Endothelial cell of umbilical vein (primary cell): ENCODE measurements around the gene SLF2. TPM values are rescaled to one million over a fixed set of nuclear protein-coding genes. Genes with fewer than 3 reads are reported as not detected.

Source experiments
- BruUV-seq: library from RNA; stranded (reverse); fragments of 400-500 nt; replicated peaks from 2 replicates; lab custom pipeline; 2021; lab: Mats Ljungman, UMichigan
- CTCF ChIA-PET: fragments of 300-600, 350-600 bp; sonication (Branson Sonifier 250); formaldehyde crosslinking; loops from one replicate; lab custom pipeline; 2021; ENCODE audit warnings: antibody characterized with exemption, inconsistent platforms; lab: Charles Lee
- POLR2A ChIA-PET: fragments of 300-600, 350-600 bp; sonication (Branson Sonifier 250); formaldehyde crosslinking; loops from one replicate; lab custom pipeline; 2021; ENCODE audit warnings: antibody characterized with exemption, inconsistent platforms; lab: Charles Lee
- DNase-seq: peaks from one replicate; pipeline ENCODE4 v3.0.0-alpha.2; 2011; ENCODE audit warnings: low read depth, low spot score
- FAIRE-seq: peaks from 2 replicates; lab custom pipeline; 2011; peaks lifted over from hg19 to GRCh38; lab: Jason Lieb, UNC
- H2AFZ ChIP-seq: 2 replicates; pipeline ENCODE4 v1.6.0; 2012; ENCODE audit warnings: low read depth, low read length, control low read depth, inconsistent platforms
- H3K27ac ChIP-seq: 2 replicates; pipeline ENCODE4 v1.5.1; 2011; ENCODE audit warnings: low read depth, mild to moderate bottlenecking, control low read depth, low read length, moderate library complexity; ENCODE audit not compliant: insufficient read depth
- H3K27me3 ChIP-seq, 2 experiments: 2 replicates each; pipeline versions ENCODE4 v1.6.0 to v1.6.1; 2011; ENCODE audit warnings: low read length in 2 of 2, mixed read lengths in 1 of 2; ENCODE audit not compliant: control insufficient read depth in 2 of 2, insufficient read depth in 2 of 2
- H3K36me3 ChIP-seq, 2 experiments: 2 replicates in 1 of 2; 3 replicates in 1 of 2; pipeline ENCODE4 v1.5.1; 2011; ENCODE audit warnings: low read length in 2 of 2, mild to moderate bottlenecking in 1 of 2, moderate library complexity in 1 of 2; ENCODE audit not compliant: control insufficient read depth in 2 of 2, insufficient read depth in 2 of 2; ENCODE audit errors: extremely low read depth in 1 of 2
- H3K4me1 ChIP-seq: 3 replicates; pipeline ENCODE4 v1.5.1; 2011; ENCODE audit warnings: mild to moderate bottlenecking, low read length; ENCODE audit not compliant: control insufficient read depth, insufficient read depth; ENCODE audit errors: extremely low read depth
- H3K4me2 ChIP-seq: 2 replicates; pipeline ENCODE4 v1.6.1; 2011; ENCODE audit warnings: low read length, control low read depth, mixed read lengths; ENCODE audit not compliant: insufficient read depth
- H3K4me3 ChIP-seq, 3 experiments: fragments of 200-600 bp in 1 of 3; sonication (generic), shearing (Covaris generic) in 1 of 3; replicated peaks in 1 of 3; 2 replicates each; pipeline ENCODE4 v1.5.1; 2011 to 2016; ENCODE audit warnings: control low read depth in 3 of 3, low read length in 3 of 3, mild to moderate bottlenecking in 2 of 3, inconsistent platforms in 1 of 3, low read depth in 1 of 3, moderate library complexity in 1 of 3; ENCODE audit not compliant: insufficient read depth in 1 of 3
- H3K79me2 ChIP-seq: 2 replicates; pipeline ENCODE4 v1.6.0; 2012; ENCODE audit warnings: low read length, inconsistent platforms; ENCODE audit not compliant: control insufficient read depth, insufficient read depth
- H3K9ac ChIP-seq: replicated peaks from 2 replicates; pipeline ENCODE3; 2011; ENCODE audit warnings: low read length, control low read depth; ENCODE audit not compliant: insufficient read depth; ENCODE audit errors: extremely low read depth
- H3K9me1 ChIP-seq: replicated peaks from 3 replicates; pipeline ENCODE4 v1.6.0; 2011; ENCODE audit warnings: mild to moderate bottlenecking, low read length; ENCODE audit not compliant: control insufficient read depth, insufficient read depth; ENCODE audit errors: extremely low read depth
- H3K9me3 ChIP-seq: replicated peaks from 2 replicates; pipeline ENCODE4 v1.5.1; 2012; ENCODE audit warnings: low read length, inconsistent platforms; ENCODE audit not compliant: control insufficient read depth, insufficient read depth
- H4K20me1 ChIP-seq: replicated peaks from 2 replicates; pipeline ENCODE3; 2011; ENCODE audit warnings: mild to moderate bottlenecking, low read length; ENCODE audit not compliant: control insufficient read depth, insufficient read depth; ENCODE audit errors: extremely low read depth
- FOS ChIP-seq: IDR thresholded peaks from 2 replicates; pipeline ENCODE4 v1.6.1; 2011; ENCODE audit warnings: mild to moderate bottlenecking, low read length, moderate library complexity, borderline replicate concordance; ENCODE audit not compliant: insufficient read depth
- MAX ChIP-seq: IDR thresholded peaks from 2 replicates; pipeline ENCODE4 v1.6.1; 2011; ENCODE audit not compliant: insufficient read depth, insufficient read length
- MYC ChIP-seq: IDR thresholded peaks from one replicate; pipeline ENCODE4 v1.6.1; 2011; ENCODE audit warnings: mild to moderate bottlenecking, low read depth, low read length
- dilution Hi-C: fragments of 300-500 bp; cut with MboI; formaldehyde crosslinking; loops from one replicate; pipeline ENCODE4 v1.15.0; 2019; ENCODE audit warnings: low sequenced_read_pairs; ENCODE audit not compliant: extremely low pct_ligation_motif_present
- intact Hi-C: fragments of 100-400 bp; cut with micrococcal nuclease; formaldehyde crosslinking; loops from one replicate; pipeline ENCODE4 v1.10.0; 2022
- polyA plus RNA-seq, 4 experiments: library from polyadenylated mRNA; depleted of rRNA in 3 of 4; stranded (reverse) in 3 of 4; unstranded in 1 of 4; fragments of >200 nt; gene quantifications; 2 replicates each; pipeline versions ENCODE4 v1.2.1 to v1.2.3, GENCODE V29; 2011 to 2012; ENCODE audit warnings: missing spikeins in 1 of 4
- total RNA-seq: library from RNA; stranded (reverse); gene quantifications from 2 replicates; pipeline ENCODE4 v1.2.3, GENCODE V29; 2021
- TF ChIP-seq, protein P1 (sequence below), 2 donors: IDR thresholded peaks; 1 replicate in 1 of 2; 2 replicates in 1 of 2; pipeline ENCODE4 v1.5.1; 2011; ENCODE audit warnings: low read length in 2 of 2, mild to moderate bottlenecking in 2 of 2, moderate library complexity in 2 of 2, control low read depth in 1 of 2, inconsistent platforms in 1 of 2, low read depth in 1 of 2; ENCODE audit not compliant: insufficient read depth in 1 of 2; ENCODE audit errors: extremely low read depth in 1 of 2

SLF2 gene
- total and polyA plus RNA-seq, 2 donors (not counting 3 experiments of a cell fraction or from before 2014, with no cell fraction given): 7.5 to 35.5 TPM

GRCh38 chr10:100993986-100994708 is 81.4 kb downstream of the SLF2 start:
- H3K27ac ChIP-seq: no peak overlapping the region
- no peak overlapping the region for H3K4me3 ChIP-seq
- dilution Hi-C loops (no loop called here), intact Hi-C loops (loop anchor here (1.0 kb wide), 1 partner anchor 19 kb away; no protein-coding TSS in a partner anchor)
- no peak overlapping the region for H3K4me2 ChIP-seq
- FAIRE-seq (peak; percentile 84), DNase-seq (peak; percentile 51)
- H3K9ac ChIP-seq: no peak overlapping the region
- no peaks in the 10 kb centered on the region for H4K20me1 ChIP-seq
- H3K4me1 ChIP-seq: peaks cover 18% of the 10 kb centered on the region
- POLR2A ChIA-PET: no interaction called here
- no peaks in the 10 kb centered on the region for H3K9me1 ChIP-seq
- H3K79me2 ChIP-seq: peaks cover 12% of the 10 kb centered on the region
- H3K36me3 ChIP-seq: peaks cover 3 to 14% of the 10 kb centered on the region in 2 experiments
- CTCF ChIA-PET: interaction anchor here (1.0 to 12.6 kb wide), 4 partner anchors 14 to 72 kb away, joined by 6 to 254 read pairs (median 50); no protein-coding TSS in a partner anchor
- BruUV-seq: TSS peak; percentile 7
- H3K9me3 ChIP-seq: no peaks in the 10 kb centered on the region
- H2AFZ ChIP-seq: no peak overlapping the region
- no peaks in the 10 kb centered on the region for H3K27me3 ChIP-seq
- no peak for TF ChIP-seq MAX
- no peak for TF ChIP-seq MYC
- TF ChIP-seq, protein P1, sequence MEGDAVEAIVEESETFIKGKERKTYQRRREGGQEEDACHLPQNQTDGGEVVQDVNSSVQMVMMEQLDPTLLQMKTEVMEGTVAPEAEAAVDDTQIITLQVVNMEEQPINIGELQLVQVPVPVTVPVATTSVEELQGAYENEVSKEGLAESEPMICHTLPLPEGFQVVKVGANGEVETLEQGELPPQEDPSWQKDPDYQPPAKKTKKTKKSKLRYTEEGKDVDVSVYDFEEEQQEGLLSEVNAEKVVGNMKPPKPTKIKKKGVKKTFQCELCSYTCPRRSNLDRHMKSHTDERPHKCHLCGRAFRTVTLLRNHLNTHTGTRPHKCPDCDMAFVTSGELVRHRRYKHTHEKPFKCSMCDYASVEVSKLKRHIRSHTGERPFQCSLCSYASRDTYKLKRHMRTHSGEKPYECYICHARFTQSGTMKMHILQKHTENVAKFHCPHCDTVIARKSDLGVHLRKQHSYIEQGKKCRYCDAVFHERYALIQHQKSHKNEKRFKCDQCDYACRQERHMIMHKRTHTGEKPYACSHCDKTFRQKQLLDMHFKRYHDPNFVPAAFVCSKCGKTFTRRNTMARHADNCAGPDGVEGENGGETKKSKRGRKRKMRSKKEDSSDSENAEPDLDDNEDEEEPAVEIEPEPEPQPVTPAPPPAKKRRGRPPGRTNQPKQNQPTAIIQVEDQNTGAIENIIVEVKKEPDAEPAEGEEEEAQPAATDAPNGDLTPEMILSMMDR (IDR thresholded peaks at IDR 0.05; ENCODE audit: extremely low read depth in 1 of 2, insufficient read depth in 1 of 2, low read depth in 1 of 2, low read length in 2 of 2): peak; percentile 60 to 63
- no peak for TF ChIP-seq FOS
